VCaP (cell line): ENCODE results near the gene DPCD.

Source experiments
- H3K27ac ChIP-seq: fragments of 450-650 bp; 2 replicates; pipeline ENCODE4 v1.5.1; 2017
- CTCF ChIP-seq: fragments of 450-650 bp; conservative IDR thresholded peaks from 2 replicates; pipeline ENCODE4 v1.5.1; 2017; ENCODE audit warnings: mild to moderate bottlenecking, moderate library complexity

The DPCD gene

GRCh38 chr10:101647255-101647654 is 59.1 kb downstream of the DPCD start:
- TF ChIP-seq CTCF = no peak
- no peak overlapping the region for H3K27ac ChIP-seq

- TF ChIP-seq CTCF = no peak
- no peak overlapping the region for H3K27ac ChIP-seq
Measured at GRCh38 chr10:101649525-101650085, 61.5 kb downstream of the DPCD start.

GRCh38 chr10:101650863-101651262 is 62.7 kb downstream of the DPCD start:
- no peak overlapping the region for H3K27ac ChIP-seq

GRCh38 chr10:101651336-101651735 is 63.2 kb downstream of the DPCD start:
- H3K27ac ChIP-seq = no peak overlapping the region
- TF ChIP-seq CTCF = no peak

More at GRCh38 chr10:101650863-101651262, 62.7 kb downstream of the DPCD start:
- no peak for TF ChIP-seq CTCF

- no peak overlapping the region for H3K27ac ChIP-seq
Measured at GRCh38 chr10:101653536-101653935, 65.4 kb downstream of the DPCD start.

GRCh38 chr10:101655570-101655969 is 67.4 kb downstream of the DPCD start:
- H3K27ac ChIP-seq = no peak overlapping the region
- no peak for TF ChIP-seq CTCF

More at GRCh38 chr10:101653536-101653935, 65.4 kb downstream of the DPCD start:
- no peak for TF ChIP-seq CTCF

GRCh38 chr10:101656890-101657289 is 68.8 kb downstream of the DPCD start:
- no peak overlapping the region for H3K27ac ChIP-seq
- TF ChIP-seq CTCF = no peak
